Activated CD4-positive, CD25-positive, alpha-beta regulatory T cell treated with anti-CD3 and anti-CD28 coated beads, Interleukin-2, amount 50 U/mL, for 16 hours (primary cell): ENCODE results near the gene CDKN3.
A peak's percentile ranks its signal among the peaks of the same experiment; 100 is the strongest.

Experiments used
- DNase-seq: peaks from one replicate; pipeline ENCODE4 v3.0.0-alpha.2; 2020; ENCODE audit warnings: low read depth, low spot score

CDKN3 gene, protein sequence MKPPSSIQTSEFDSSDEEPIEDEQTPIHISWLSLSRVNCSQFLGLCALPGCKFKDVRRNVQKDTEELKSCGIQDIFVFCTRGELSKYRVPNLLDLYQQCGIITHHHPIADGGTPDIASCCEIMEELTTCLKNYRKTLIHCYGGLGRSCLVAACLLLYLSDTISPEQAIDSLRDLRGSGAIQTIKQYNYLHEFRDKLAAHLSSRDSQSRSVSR

DNA sequence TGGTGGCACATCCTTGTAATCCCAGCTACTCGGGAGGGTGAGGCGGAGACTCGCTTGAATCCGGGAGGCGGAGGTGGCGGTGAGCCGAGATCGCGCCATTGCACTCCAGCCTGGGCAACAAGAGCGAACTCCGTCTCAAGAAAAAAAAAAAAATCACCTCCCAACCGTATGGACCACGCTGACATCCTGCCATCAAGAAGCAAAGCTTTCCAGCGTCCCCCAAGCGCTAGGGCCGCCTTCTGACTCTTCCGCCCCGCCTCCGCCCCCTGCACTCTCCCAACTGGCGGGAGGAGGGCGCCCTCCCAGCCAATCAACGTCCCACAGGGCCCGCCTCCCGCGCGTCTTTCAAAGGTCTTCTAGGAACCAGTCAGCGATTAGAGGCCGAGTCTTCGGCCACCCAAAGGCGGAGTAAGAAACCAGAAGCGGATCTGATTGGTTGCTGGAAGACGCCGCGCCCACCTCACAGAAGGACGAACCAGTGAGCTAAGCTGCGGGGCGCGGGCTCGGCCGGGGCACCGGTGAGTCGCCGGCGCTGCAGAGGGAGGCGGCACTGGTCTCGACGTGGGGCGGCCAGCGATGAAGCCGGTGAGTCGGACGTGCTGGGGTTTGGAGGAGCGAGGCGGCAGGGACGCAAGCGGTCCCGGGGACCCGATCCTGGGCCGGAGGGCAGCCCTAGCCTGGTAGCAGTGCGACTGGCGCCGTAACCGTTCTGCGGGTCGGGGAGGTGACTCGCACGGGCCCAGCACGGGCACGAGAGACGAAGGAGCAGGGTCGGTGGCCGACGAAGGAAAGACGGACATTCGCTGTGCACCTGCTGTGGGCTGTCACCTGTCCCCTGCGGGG, at the start of gene CDKN3:
CDKN3 (plus strand) TSS at position 515 of the 843 bp plus-strand sequence; CDS start at position 577, 62 bp downstream.
- DNase-seq = peak; percentile 97

DNA sequence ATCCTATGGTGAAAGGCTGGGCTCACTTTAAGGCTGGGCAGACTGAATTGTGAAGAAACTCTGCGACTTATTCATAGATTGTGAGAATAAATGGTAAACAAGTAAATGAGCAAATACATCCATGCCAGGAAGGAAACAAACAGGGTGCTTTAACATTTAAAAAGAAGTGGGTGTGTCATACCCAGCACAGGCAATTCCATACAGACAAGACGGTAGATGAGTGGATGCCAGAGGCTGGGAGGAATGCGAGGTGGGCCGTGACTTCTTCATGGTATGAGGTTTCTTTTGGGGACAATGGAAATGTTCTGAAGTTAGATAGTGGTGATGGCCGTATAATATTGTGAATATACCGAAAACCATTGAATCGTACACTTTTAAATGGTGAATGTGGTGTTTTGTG, 49.8 kb upstream of the CDKN3 start:
- no peak for DNase-seq

DNA sequence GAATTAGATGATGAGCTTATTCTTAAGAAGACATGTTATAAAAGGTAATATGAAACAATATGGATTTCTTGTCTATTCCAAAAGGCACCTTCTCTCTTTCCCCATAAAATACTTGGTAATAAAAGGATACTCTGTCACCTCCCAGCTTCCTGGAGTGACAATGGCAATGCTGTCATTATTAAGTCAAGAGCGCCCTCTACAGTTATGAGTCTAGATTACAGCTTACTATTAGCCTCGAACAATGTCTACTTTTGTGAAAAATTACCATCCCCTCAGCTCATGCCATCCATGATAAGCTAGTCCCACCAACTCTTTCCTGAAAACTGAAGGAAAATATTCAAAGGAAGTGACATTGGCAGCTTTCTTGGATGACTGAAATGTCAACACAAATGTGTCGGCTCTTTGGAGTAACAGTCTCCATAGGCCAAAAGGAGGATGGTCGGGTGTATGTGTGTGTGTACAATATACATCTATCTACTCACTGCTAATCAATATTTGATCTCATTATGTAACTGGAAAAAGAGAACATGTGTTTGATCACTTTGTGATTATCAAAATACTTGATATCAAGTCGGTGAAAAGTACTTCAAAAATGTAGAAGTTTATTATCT, 48.7 kb upstream of the CDKN3 start:
- DNase-seq = no peak

DNA sequence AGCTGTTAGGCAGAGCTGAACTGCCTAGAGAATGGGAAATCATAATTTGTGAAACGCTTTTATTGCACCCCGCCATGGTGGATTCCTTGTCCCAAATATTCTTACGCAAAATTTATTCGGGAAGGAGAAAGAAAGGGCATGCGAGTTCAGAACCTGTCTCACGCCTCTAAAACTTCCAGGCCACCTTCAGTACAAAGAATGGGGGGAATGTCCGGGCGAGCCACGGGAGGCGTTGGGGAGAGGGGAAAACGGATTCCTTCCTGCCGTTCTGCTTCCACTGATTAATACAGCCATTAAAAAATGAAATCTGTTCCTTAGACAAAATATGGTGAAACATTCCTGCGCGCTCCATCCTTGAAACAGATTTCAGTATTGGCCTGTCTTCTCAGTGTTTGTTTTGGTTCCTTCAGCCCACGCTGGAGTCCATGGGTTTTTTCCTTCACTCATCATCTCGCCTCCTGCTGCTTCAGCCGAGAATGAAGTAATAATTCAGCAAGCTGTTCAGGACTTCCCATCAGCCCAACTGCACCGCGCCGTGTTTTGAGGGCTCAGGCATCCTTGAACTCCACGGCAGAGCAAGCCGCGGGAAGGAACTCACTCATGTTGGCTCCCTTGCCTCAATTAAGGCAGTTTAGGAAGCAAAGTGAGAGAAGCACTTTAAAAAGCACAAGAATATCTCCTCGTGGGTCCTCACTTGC, 47.7 kb upstream of the CDKN3 start:
- DNase-seq = no peak

DNA sequence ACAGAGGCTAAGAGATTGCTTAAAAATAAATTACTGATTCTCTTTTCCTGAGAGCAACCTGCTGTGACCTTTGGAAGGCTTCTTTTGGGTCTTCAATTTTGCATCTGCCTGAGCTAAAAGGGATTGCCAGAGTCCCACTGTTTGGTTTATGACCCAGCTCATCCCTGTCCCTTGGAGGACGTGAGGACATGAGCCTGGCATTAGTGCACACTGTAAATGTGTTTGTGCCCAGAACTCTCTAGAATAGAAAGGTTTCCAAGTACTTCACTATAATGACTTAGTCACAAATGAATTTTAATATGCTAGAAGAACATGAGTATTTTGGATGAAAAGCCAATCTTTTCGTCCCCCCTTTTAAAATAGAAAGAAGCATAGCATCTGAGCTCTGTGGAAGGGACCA, 47.1 kb upstream of the CDKN3 start:
- no peak for DNase-seq

DNA sequence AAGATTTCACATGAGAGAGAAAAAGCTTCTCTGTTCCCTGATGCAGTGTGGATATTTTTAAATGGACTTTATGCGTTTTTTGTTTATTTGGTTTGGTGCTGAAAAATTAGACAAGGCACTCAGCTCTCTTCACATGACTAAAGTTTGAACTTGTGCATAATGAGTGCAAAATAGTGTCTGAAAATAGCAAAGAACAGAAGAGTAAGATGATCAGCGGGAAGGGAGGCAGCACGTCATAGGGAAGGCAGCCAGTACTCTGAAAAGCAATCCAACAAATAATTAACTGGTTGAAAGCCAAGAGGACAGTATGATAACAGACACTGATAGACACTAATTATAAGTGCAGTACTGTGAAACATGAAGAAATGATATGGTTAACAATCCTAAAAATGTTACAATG, 46.6 kb upstream of the CDKN3 start:
- DNase-seq = no peak

DNA sequence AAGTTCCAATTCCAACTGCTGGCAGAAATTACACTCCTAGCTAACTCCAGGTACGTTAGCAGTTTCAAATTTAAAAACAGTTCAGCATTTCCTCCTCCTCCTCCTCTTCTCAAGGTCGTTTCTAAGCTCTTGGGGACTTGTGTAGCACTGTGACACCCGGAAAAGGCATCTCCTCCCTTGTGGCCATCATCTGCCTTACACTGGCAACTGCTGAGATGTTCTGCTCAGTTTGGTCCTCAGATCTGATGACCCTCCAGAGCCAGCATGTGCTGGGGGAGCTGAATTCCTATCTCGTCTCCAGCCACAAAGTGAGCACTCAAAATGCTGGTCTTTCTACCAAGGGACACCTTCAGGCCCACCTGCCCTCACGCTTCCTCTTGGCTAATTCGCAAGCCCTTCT, 43.5 kb upstream of the CDKN3 start:
- DNase-seq = no peak

DNA sequence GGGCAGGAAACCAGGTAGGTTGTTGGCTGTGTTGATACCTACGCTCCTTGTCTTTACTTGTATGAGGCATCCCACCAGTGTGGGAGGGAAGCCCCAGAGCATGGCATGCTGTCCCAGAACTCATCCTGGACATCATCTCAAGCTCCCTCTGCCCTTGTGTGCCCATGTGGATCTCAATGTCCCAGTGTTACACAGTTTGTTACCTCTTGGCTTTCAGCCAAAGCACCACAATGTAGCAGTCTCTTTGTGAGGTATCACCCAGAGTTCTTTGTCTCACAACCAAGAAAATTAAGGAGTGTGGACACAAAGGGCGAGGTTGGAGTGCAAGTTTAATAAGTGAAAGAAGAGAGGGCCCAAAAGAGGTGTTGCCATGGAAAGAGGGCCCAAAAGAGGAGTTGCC, 43.1 kb upstream of the CDKN3 start:
- DNase-seq = no peak

DNA sequence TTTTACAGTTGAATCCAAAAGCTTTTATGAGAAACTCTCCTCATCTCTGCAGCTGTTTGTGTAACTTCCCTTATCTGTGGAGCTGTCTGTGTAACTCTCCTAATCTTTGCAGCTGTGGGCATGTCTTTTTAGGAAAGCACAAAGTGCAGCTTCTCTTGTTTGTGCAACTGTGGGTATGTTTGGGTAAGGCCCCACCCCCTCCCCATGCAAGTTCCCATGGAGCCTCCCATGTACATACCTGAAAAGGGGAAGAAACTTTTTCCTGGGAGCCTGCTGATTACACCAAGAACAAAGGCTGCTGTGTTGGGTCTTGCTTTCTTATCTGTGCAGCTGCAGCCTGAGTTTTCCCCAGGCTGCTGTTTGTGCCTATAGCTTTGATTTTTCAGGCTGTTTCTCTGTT, 42.7 kb upstream of the CDKN3 start:
- no peak for DNase-seq

DNA sequence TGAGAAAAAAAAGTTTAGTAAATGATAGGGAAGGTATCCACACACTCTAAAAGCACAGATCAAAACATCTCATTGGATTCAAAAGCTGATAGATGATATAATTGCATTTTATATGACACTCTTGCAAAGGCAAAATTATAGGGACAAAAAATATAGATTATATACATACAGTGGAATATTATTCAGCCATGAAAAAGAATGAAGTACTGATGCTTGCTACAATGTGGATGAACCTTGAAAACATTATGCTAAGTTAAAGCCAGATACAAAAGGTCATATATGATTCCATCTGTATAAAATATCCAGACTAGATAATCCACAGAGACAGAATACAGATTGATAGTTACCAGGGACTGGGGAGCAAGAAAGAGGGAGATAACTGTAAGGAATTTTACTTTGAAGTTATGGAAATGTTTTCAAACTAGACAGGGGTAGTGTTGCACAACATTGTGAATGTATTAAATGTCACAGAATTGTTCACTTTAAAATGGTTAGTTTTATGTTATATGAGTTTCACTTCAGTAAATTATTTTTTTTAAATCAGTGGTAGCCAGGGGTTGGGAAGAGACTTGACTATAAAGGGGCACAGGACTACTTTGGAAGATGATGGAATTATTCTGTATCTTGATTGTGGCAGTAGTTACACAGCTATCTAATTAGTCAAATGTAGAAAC, 41.7 kb upstream of the CDKN3 start:
- DNase-seq = no peak

DNA sequence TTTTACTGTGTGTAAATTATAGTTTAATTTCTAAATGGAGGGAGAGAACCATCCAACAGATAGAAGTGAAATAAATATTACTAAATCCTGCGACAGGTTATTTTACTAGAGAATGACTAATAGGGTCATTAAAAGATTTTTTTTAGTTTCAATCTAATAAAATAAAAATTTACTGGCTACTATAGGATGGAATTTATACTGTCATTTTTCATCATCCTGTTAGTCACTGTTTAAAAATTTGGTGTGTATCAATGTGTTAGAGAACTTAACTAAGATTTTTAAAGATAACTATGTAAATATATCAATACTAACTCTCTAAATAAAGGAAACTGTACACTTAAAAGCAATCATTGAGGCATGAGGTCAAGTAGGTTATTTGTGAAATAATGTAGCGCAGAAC, 41.1 kb upstream of the CDKN3 start:
- DNase-seq = no peak

DNA sequence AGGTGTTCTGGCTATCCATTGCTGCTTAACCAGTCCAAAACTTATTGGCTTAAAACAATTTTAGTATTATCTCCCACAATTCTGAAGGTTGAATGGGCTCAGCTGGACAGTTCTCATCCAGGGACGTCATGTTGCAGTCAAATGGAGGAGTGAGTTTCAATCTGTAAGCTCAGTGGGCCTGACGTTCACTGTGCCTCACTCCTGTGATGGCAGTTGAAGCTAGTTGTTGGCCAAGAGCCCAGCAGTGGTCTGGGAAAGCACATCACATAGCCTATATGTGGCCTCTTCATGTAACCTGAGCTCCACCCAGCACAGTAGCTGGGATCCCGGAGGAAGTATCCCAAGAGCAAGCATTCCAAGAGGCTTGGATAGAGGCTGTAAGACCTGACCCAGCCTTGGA, 40.6 kb upstream of the CDKN3 start:
- no peak for DNase-seq

DNA sequence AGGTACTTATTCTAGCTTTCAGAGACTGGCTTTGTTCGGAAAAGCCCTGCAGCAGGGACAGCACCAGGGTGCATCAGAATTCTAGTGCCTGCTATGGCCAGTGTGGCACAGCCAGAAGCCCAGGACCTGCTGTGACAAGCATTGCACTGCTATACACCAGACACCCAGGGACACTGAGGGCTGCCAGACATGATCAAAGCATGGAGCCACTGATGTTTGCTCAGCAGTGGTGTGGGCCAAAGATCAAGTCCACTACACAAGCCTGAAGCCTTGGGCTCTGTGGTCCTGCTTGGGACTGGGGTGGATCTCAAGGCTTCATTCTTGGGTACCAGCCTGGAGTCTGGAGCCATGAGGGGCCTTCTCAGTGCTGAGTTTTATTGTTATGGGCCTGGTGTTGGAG, 36.1 kb upstream of the CDKN3 start:
- no peak for DNase-seq

DNA sequence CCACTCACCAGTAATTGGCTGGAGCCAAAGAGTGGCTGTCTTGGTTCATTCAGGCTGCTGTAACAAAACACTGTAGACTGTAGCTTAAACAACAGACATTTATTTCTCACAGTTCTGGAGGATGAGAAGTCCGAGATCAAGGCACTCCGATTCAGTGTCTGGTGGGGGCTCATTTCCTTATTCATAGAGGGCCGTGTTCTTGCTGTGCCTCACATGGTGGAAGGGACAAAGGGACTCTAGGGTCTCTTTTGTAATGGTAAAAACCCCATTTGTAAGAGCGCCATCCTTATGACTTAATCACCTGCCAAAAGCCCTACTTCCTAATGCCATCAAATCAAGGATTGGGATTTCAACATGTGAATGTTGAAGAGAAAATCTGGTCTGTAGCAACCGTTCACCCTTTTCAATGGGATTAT, 34.7 kb upstream of the CDKN3 start:
- no peak for DNase-seq

DNA sequence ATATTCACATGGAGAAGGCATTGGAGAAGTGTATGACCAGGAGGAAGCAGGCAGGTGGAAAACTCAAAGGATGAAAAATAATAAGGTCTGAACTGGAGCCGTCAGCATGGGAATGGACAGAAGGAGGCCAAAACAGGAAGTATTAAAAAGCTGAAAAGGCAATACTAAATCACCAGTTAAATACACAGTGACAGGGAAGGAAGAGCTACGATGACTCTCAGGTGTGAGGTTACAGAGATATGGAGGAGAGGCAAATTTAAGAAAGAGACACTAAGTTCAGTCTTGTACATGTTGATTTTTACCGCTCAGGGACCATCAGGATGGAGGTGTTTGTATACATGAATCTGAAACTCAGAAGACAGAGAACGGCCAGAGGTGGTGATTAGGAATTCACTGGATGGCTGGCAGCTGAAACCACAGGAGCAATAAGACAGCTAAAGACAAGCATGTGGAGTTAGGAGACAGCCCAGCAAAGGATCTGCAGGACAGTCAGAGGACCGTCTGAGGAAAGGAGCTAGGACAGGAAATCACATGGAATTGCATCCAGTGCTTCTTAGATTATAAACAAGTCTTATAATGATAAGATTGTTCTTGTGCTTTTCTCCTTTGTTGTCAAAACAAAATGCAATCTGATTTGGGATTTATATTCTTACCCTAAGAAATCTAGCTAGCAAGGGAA, 33.9 kb upstream of the CDKN3 start:
- DNase-seq = no peak

DNA sequence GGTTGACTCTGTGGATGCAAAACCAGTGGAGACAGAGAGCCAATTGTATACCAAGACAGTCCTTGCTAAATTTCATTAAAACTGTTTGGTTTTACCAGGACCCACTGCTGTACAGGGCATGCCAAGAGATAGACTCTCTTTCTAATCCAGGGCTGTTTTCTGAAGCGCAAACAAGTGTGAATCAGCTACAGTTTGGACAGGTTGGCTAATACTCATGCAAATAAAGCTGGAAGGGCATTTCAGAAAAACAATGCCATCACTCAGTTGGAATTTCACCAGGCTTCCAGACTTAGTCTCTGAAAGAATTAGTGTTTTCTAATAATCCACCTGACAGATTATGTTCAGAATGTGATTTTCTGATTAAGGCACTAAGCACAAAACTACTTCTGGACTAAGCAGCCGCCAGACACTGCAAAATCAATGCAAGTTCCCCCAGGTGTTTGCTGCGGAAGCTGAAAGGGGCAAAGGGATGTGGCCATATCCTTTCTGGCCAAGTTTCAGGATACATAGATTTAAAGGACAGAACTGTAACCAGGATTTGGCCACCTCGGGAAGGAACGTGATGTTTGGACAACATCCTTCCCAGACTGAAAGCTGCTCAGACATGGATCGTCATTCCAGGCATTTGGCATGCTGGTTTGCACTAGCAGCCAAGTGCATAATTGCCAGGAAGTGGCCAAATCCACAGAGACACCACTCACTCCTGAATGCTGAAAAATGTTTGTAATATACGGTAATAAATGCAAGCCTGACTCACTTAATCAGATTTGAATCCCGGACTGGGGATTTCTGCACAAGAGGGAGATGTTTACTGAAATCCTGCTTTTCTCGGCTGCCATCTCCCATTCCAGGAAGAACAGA, 32.0 kb upstream of the CDKN3 start:
- no peak for DNase-seq

DNA sequence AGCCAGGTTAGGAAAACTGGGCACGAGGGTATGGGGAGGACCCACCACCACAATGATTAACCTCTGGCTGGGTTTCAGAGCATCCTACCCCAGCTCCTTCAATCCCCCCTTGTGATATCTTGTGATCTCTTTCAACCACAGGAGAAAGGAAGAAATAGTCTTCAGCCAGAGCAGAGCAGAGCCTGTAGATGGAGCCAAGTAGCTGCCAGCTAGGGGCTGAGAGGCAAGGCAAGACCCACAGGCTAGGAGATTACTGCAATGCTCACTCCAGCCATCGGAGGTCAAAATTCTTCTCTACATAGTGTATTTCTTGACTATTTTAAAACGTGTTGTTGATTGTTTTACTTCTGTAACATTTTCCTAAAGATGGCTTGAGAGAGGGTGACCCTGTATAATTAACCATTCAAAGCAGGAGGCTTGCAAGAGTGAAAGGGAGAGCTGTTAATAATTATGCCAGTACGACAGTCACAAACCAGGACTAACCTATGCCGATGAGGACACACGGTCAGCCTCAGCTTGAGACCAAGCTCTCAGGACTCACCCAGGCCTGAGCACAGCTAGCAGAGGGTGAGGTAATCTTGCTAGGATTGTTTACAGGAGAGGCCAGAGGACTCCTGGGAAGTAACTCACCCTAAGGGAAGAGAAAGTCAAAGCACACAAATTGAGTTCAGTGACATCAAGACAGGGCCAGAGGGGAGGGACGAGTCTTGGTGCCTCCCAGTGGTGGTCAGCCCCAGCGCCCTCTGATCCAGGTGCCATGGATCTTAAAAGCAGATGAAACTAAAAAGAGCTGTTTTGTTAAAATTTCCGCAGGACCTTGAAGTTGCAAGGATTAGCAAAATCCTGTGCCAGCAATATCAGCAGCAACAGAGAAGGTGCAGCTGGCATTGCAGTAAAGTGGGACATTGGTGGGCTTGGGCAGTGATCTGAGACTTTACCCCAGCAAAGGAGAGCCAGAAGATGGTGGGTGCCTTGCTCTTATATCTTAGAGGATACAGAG, 29.8 kb upstream of the CDKN3 start:
- DNase-seq = no peak

DNA sequence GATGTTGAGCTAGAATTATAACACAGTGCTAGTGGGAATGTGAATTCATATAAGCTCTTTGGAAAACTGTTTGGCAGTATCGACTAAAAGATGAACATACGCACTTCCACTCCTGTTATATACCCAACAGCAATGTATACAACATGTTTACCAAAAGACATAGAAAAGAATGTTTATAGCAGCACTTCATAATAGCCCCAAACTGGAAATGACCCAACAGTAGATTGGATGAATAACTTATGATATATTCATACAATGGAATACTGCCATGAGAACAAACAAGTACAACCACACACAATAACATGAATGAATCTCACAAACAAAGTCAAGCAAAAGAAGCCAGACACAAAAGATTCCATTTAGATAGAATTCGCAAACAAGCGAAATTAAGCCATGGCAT, 28.5 kb upstream of the CDKN3 start:
- DNase-seq = no peak

DNA sequence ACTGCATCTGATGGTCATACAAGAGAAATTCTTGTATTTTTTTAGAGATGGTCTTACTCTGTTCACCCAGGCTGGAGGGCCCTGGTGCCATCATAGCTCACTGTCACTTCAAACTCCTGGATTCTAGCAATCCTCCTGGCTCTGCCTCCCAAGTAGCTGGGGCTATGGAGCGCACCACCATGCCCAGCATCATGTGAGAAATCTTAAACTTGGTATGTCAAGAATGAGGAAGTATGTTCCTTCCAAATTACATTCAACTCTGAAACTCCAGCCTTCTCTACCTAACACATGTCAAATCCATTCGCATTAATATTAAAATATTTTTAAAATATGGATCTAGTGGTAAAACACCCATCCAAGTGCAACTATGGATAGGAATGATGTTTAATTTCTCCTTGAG, 27.5 kb upstream of the CDKN3 start:
- DNase-seq = no peak
